ENCODE data around the gene RHBDF2. TPM values are rescaled to one million over a fixed set of nuclear protein-coding genes. Genes with fewer than 3 reads are reported as not detected.

RHBDF2 gene
- total RNA-seq, 1 donor from 2014 or later: 9.9 TPM

- DNase-seq: no peak
Observed at GRCh38 chr17:76500747-76501017, 541 bp downstream of the RHBDF2 start.

- no peak for DNase-seq
Observed at GRCh38 chr17:76500074-76500746, 1.0 kb downstream of the RHBDF2 start.

- no peak for DNase-seq
Observed at GRCh38 chr17:76499267-76499667, 2.0 kb downstream of the RHBDF2 start.

- no peak for DNase-seq
Observed at GRCh38 chr17:76498876-76499251, 2.4 kb downstream of the RHBDF2 start.

GRCh38 chr17:76497979-76498875 lies 3.0 kb downstream of the RHBDF2 start:
- no peak for DNase-seq

- DNase-seq: no peak
Observed at GRCh38 chr17:76497699-76497978, 3.6 kb downstream of the RHBDF2 start.

- no peak for DNase-seq
Observed at GRCh38 chr17:76496464-76496863, 4.8 kb downstream of the RHBDF2 start.

GRCh38 chr17:76495663-76496400 lies 5.4 kb downstream of the RHBDF2 start:
- no peak for DNase-seq

- no peak for DNase-seq
Observed at GRCh38 chr17:76493505-76494167, 7.6 kb downstream of the RHBDF2 start.

GRCh38 chr17:76492989-76493501 lies 8.2 kb downstream of the RHBDF2 start:
- peak; percentile 12 for DNase-seq

GRCh38 chr17:76492123-76492988 lies 8.9 kb downstream of the RHBDF2 start:
- no peak for DNase-seq

GRCh38 chr17:76491271-76492122 lies 9.7 kb downstream of the RHBDF2 start:
- no peak for DNase-seq

- no peak for DNase-seq
Observed at GRCh38 chr17:76490112-76490710, 11.0 kb downstream of the RHBDF2 start.

- no peak for DNase-seq
Observed at GRCh38 chr17:76487451-76488192, 13.6 kb downstream of the RHBDF2 start.

GRCh38 chr17:76485569-76485968 lies 15.7 kb downstream of the RHBDF2 start:
- DNase-seq: no peak

GRCh38 chr17:76484228-76484725 lies 16.9 kb downstream of the RHBDF2 start:
- DNase-seq: no peak

GRCh38 chr17:76481071-76481655 lies 20.1 kb downstream of the RHBDF2 start:
- no peak for DNase-seq

- peak; percentile 22 for DNase-seq
Observed at GRCh38 chr17:76480632-76481031, 20.6 kb downstream of the RHBDF2 start.

GRCh38 chr17:76479515-76480060 lies 21.6 kb downstream of the RHBDF2 start:
- no peak for DNase-seq

All from skin of body (tissue), 2 donors.